Muscle of leg (tissue), 11 donors: ENCODE measurements around the gene HMG20B. TPM values are rescaled to one million over a fixed set of nuclear protein-coding genes. Genes with fewer than 3 reads are reported as not detected.
A peak's percentile ranks its signal among the peaks of the same experiment; 100 is the strongest.
"Not testable (repeated sequence)": the region's sequence is repeated elsewhere in the genome, so short reads cannot be mapped to it uniquely, and the experiment has no call there.

Source experiments
- DNase-seq: peaks from one replicate; pipeline ENCODE4 v3.0.0; 2013
- H3K27ac ChIP-seq: one replicate; pipeline ENCODE4 v1.5.1; 2013; ENCODE audit warnings: mild to moderate bottlenecking, low read length, control low read depth
- H3K27me3 ChIP-seq: one replicate; pipeline ENCODE4 v1.6.1; 2013; ENCODE audit warnings: low read length; ENCODE audit not compliant: control insufficient read depth, insufficient read depth
- H3K36me3 ChIP-seq: one replicate; pipeline ENCODE4 v1.6.1; 2013; ENCODE audit warnings: low read length; ENCODE audit not compliant: control insufficient read depth, insufficient read depth
- H3K4me1 ChIP-seq: one replicate; pipeline ENCODE4 v1.6.1; 2013; ENCODE audit warnings: low read length; ENCODE audit not compliant: control insufficient read depth, insufficient read depth
- H3K4me3 ChIP-seq: one replicate; pipeline ENCODE4 v1.5.1; 2013; ENCODE audit warnings: low read length, control low read depth
- H3K9me3 ChIP-seq: replicated peaks from 2 replicates; pipeline ENCODE4 v1.6.1; 2013; ENCODE audit warnings: low read depth, low read length; ENCODE audit not compliant: control insufficient read depth
- WGBS: methylation state at CpG from one replicate; pipeline ENCODE4 v1.1.5; 2013; ENCODE audit warnings: missing lambda C conversion rate; ENCODE audit not compliant: insufficient coverage; 5-methylcytosine and 5-hydroxymethylcytosine counted together
- polyA plus RNA-seq, 8 donors: library from polyadenylated mRNA; unstranded; fragments of 120-200 nt; gene quantifications; one replicate each; pipeline versions ENCODE4 v1.2.1 to v1.2.3, GENCODE V29; 2013; ENCODE audit warnings: inconsistent platforms in 1 of 8, low replicate concordance in 1 of 8; ENCODE audit not compliant: insufficient read length in 8 of 8, insufficient read depth in 1 of 8
- total RNA-seq: library from RNA; stranded (reverse); fragments of 120-200 nt; gene quantifications from one replicate; pipeline ENCODE4 v1.2.4, GENCODE V29; 2013

Gene HMG20B
- total and polyA plus RNA-seq, 9 donors = 34.2 to 47.7 (median 39.9) TPM

GRCh38 chr19:3580156-3580934, 7.6 kb downstream of the HMG20B start:
- H3K9me3 ChIP-seq = no peaks in the 10 kb centered on the region
- H3K27ac ChIP-seq = no peak overlapping the region
- H3K4me1 ChIP-seq = peaks cover 13% of the 10 kb centered on the region
- 59% methylated on average over 5 of the region's 11 CpGs for WGBS
- DNase-seq = peak; percentile 77
- peaks cover 2% of the 10 kb centered on the region for H3K36me3 ChIP-seq
- no peak overlapping the region for H3K4me3 ChIP-seq
- peaks cover 18% of the 10 kb centered on the region for H3K27me3 ChIP-seq

GRCh38 chr19:3581792-3582191, 9.0 kb downstream of the HMG20B start:
- WGBS = 50% methylated on average over 1 of the region's 4 CpGs
- not testable (repeated sequence) for H3K4me1 ChIP-seq, H3K27ac ChIP-seq, DNase-seq, H3K9me3 ChIP-seq, H3K36me3 ChIP-seq, H3K4me3 ChIP-seq
- peaks cover 32% of the 10 kb centered on the region for H3K27me3 ChIP-seq

- not testable (repeated sequence) for DNase-seq, H3K36me3 ChIP-seq, H3K9me3 ChIP-seq, H3K4me1 ChIP-seq, H3K27ac ChIP-seq, H3K4me3 ChIP-seq
- 100% methylated on average over 4 of the region's 15 CpGs for WGBS
- peaks cover 36% of the 10 kb centered on the region for H3K27me3 ChIP-seq
Measured at GRCh38 chr19:3584036-3584802, 11.5 kb downstream of the HMG20B start.

GRCh38 chr19:3585301-3586126, 12.8 kb downstream of the HMG20B start, which contains the start of gene GIPC3:
Gene GIPC3 (plus strand): TSS chr19:3585478. CDS start chr19:3585598, 120 bp downstream.
- 3% methylated on average over 80 of the region's 84 CpGs for WGBS
- H3K9me3 ChIP-seq = no peaks in the 10 kb centered on the region
- H3K4me1 ChIP-seq = peaks cover 5% of the 10 kb centered on the region
- no peak within 1 kb of the TSS for H3K27ac ChIP-seq
- no peak for DNase-seq
- H3K36me3 ChIP-seq = no peaks in the 10 kb centered on the region
- H3K4me3 ChIP-seq = peak within 1 kb of the TSS; percentile 8
- H3K27me3 ChIP-seq = peaks cover 36% of the 10 kb centered on the region

- 39% methylated on average over 4 of the region's 16 CpGs for WGBS
- no peaks in the 10 kb centered on the region for H3K36me3 ChIP-seq
- peaks cover 36% of the 10 kb centered on the region for H3K27me3 ChIP-seq
- DNase-seq = no peak
- no peaks in the 10 kb centered on the region for H3K9me3 ChIP-seq
- H3K4me3 ChIP-seq = peak overlapping the region; percentile 8
- peaks cover 5% of the 10 kb centered on the region for H3K4me1 ChIP-seq
- H3K27ac ChIP-seq = no peak overlapping the region
Measured at GRCh38 chr19:3586127-3586626, 13.4 kb downstream of the HMG20B start.

GRCh38 chr19:3586707-3587346, 14.1 kb downstream of the HMG20B start:
- WGBS = 47% methylated on average over 27 of the region's 31 CpGs
- H3K27me3 ChIP-seq = peaks cover 36% of the 10 kb centered on the region
- peaks cover 5% of the 10 kb centered on the region for H3K4me1 ChIP-seq
- H3K36me3 ChIP-seq = no peaks in the 10 kb centered on the region
- no peak overlapping the region for H3K27ac ChIP-seq
- H3K4me3 ChIP-seq = no peak overlapping the region
- DNase-seq = peak; percentile 7
- no peaks in the 10 kb centered on the region for H3K9me3 ChIP-seq

GRCh38 chr19:3589439-3589838, 16.7 kb downstream of the HMG20B start:
- peaks cover 33% of the 10 kb centered on the region for H3K27me3 ChIP-seq
- H3K4me3 ChIP-seq = no peak overlapping the region
- WGBS = 75% methylated on average over 6 of the region's 11 CpGs
- no peaks in the 10 kb centered on the region for H3K9me3 ChIP-seq
- H3K36me3 ChIP-seq = no peaks in the 10 kb centered on the region
- peaks cover 5% of the 10 kb centered on the region for H3K4me1 ChIP-seq
- H3K27ac ChIP-seq = no peak overlapping the region
- no peak for DNase-seq

- no peak overlapping the region for H3K4me3 ChIP-seq
- peaks cover 31% of the 10 kb centered on the region for H3K27me3 ChIP-seq
- 93% methylated on average over 22 of the region's 22 CpGs for WGBS
- no peak overlapping the region for H3K27ac ChIP-seq
- no peak for DNase-seq
- peaks cover 5% of the 10 kb centered on the region for H3K4me1 ChIP-seq
- no peaks in the 10 kb centered on the region for H3K36me3 ChIP-seq
- no peaks in the 10 kb centered on the region for H3K9me3 ChIP-seq
Measured at GRCh38 chr19:3589949-3590348, 17.2 kb downstream of the HMG20B start.

- H3K4me3 ChIP-seq = no peak overlapping the region
- 89% methylated on average over 8 of the region's 8 CpGs for WGBS
Measured at GRCh38 chr19:3590991-3591659, 18.4 kb downstream of the HMG20B start.

More at GRCh38 chr19:3590991-3591659, 18.4 kb downstream of the HMG20B start:
- Histone ChIP-seq H3K27me3 (peaks cover 20% of the 10 kb centered on the region), H3K4me1 (no peaks in the 10 kb centered on the region), H3K27ac (no peak overlapping the region), H3K36me3 (no peaks in the 10 kb centered on the region), H3K9me3 (no peaks in the 10 kb centered on the region)
- DNase-seq = no peak
